SJSA1 (cell line): ENCODE results near the gene BLCAP. TPM values are rescaled to one million over a fixed set of nuclear protein-coding genes. Genes with fewer than 3 reads are reported as not detected.
"Not testable (repeated sequence)": the region's sequence is repeated elsewhere in the genome, so short reads cannot be mapped to it uniquely, and the experiment has no call there.

Experiments used
- DNase-seq, 2 experiments: peaks; one replicate each; pipeline ENCODE4 v3.0.0-alpha.2; 2015 to 2020; ENCODE audit warnings: low spot score in 2 of 2, low read depth in 1 of 2
- H3K27ac ChIP-seq: fragments of 250-450 bp; sonication (Bioruptor Pico); 2 replicates; pipeline ENCODE4 v1.5.1; 2020; ENCODE audit warnings: mild to moderate bottlenecking, moderate library complexity
- H3K27me3 ChIP-seq: fragments of 250-450 bp; sonication (Bioruptor Pico); replicated peaks from 2 replicates; pipeline ENCODE4 v1.5.1; 2020; ENCODE audit warnings: mild to moderate bottlenecking, moderate library complexity
- H3K36me3 ChIP-seq: fragments of 250-450 bp; sonication (Bioruptor Pico); 2 replicates; pipeline ENCODE4 v1.5.1; 2020; ENCODE audit warnings: mild to moderate bottlenecking
- H3K4me1 ChIP-seq: fragments of 250-450 bp; sonication (Bioruptor Pico); replicated peaks from 2 replicates; pipeline ENCODE4 v1.6.1; 2021; ENCODE audit warnings: mild to moderate bottlenecking
- H3K4me3 ChIP-seq: fragments of 250-450 bp; sonication (Bioruptor Pico); 2 replicates; pipeline ENCODE4 v1.5.1; 2020; ENCODE audit warnings: mild to moderate bottlenecking
- H3K9me3 ChIP-seq: fragments of 250-450 bp; sonication (Bioruptor Pico); replicated peaks from 2 replicates; pipeline ENCODE4 v1.5.1; 2020; ENCODE audit warnings: mild to moderate bottlenecking
- total RNA-seq: library from RNA; depleted of rRNA; stranded (reverse); fragments of >200 nt; shearing (Covaris generic); gene quantifications from 2 replicates; pipeline ENCODE4 v1.2.3, GENCODE V29; 2014

Gene BLCAP
- total RNA-seq, 1 experiment from 2014 or later, result 102 TPM

DNA sequence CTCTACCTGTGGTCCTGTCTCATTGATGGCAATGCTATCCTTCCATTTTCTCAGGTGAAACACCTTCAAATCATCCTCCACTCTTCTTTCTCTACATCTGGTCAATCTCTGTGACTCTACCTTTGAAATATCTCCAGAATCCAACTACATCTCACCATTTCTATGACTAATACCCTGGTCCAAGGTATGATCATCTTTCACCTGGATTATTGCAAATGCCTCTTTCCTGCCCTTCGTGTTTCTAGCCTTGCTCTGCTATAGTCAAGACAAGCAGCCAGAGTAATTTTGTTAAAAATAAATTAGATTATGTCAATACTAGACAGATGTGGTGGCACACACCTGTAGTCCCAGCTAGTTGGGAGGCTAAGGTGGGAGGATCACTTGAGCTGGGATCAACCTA, 17.8 kb upstream of the BLCAP start:
- no peak for DNase-seq
- H3K27ac ChIP-seq, result no peak overlapping the region
- no peak overlapping the region for H3K4me3 ChIP-seq
- H3K9me3 ChIP-seq, result no peaks in the 10 kb centered on the region
- 0 out of 2 replicates have a peak, but pooled peaks cover 7% of the 10 kb centered on the region for H3K27me3 ChIP-seq
- peaks cover 4% of the 10 kb centered on the region for H3K4me1 ChIP-seq
- no peaks in the 10 kb centered on the region for H3K36me3 ChIP-seq

DNA sequence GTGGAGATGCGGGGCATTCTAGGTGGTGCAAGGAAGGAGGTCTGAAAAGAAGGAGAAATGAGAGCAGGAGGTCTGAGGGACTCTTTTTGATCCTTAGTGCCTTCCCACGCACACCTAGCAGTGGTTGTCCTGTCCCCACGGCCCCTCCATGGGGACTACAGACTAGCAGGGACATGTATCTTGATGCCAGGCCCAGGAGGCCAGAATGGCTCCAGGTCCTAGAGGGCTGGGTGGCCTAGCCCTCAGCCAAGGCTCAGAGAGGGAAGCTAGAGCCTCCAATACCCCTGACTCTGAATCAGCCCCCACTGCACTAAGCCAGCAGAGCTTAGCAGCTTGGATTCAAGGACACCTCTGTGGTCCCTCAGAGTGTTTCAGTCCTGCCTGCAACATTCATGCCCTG, 16.7 kb upstream of the BLCAP start:
- H3K4me3 ChIP-seq, result no peak overlapping the region
- H3K27ac ChIP-seq, result no peak overlapping the region
- 0 out of 2 replicates have a peak, but pooled peaks cover 5% of the 10 kb centered on the region for H3K27me3 ChIP-seq
- no peaks in the 10 kb centered on the region for H3K36me3 ChIP-seq
- DNase-seq, result peak in 1 of 2 experiments; percentile 25
- peaks cover 4% of the 10 kb centered on the region for H3K4me1 ChIP-seq
- H3K9me3 ChIP-seq, result no peaks in the 10 kb centered on the region

DNA sequence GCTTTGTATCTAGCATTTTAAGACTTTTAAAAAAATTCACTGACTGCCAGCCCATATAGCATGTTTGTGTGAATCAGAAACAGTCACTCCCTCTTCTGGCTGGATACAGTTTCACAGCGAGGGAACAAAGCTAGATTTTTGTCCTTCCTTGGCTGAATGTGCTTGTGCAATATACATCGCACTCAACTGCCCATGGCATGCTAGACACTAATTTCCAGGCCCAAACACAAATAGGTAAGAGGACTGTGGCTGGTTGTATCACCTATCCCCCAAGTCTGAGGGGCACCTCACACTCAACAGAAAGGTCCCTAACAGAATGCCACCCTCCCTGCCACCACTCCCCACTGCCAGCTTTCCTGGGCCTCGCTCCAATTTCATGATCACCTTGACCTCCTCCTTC, 16.2 kb upstream of the BLCAP start:
- H3K27ac ChIP-seq, result no peak overlapping the region
- peak in 1 of 2 experiments; percentile 17 for DNase-seq
- H3K27me3 ChIP-seq, result 0 out of 2 replicates have a peak, but pooled peaks cover 5% of the 10 kb centered on the region
- no peak overlapping the region for H3K4me3 ChIP-seq
- no peaks in the 10 kb centered on the region for H3K36me3 ChIP-seq
- peaks cover 4% of the 10 kb centered on the region for H3K4me1 ChIP-seq
- no peaks in the 10 kb centered on the region for H3K9me3 ChIP-seq

DNA sequence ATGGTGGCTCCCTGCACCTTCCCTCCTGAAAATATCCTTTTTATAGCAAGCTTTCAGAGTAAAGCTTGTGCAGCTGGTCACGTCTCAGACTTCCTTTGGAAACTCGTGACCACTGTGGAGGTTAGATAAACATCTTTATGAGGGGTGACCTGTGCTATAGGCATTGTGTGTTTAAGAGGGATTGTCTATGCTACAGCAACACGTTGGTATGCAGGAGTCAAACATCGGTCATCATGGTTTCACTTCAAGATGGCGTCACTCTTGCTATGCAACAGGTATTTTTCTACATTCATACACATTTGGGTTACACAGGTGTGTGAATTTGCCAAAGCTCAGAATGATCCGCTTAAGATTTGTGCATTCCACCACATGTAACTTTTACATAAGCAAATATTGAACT, 14.6 kb upstream of the BLCAP start:
- DNase-seq, result peak in 1 of 2 experiments; percentile 11
- Histone ChIP-seq H3K4me3 (no peak overlapping the region), H3K36me3 (no peaks in the 10 kb centered on the region), H3K9me3 (no peaks in the 10 kb centered on the region), H3K27me3 (0 out of 2 replicates have a peak, but pooled peaks cover 5% of the 10 kb centered on the region), H3K4me1 (peaks cover 4% of the 10 kb centered on the region), H3K27ac (no peak overlapping the region)

DNA sequence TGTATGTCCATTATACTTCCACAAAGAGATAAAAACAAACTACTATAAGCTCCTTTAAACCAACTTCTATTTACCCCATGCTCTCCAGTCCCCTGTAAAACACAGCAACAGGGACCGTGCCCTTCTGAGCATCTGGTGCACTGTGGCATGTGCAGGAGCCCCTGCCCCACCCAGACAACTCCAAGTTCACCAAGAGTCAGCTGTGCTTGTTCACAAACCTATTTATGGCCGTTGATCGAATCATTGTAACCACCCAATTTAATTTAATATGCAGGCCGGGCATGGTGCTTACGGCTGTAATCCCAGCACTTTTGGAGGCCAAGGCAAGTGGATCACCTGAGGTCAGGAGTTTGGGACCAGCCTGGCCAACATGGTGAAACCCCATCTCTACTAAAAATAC, 13.7 kb upstream of the BLCAP start:
- Histone ChIP-seq H3K27ac (no peak overlapping the region), H3K36me3 (no peaks in the 10 kb centered on the region), H3K4me3 (no peak overlapping the region), H3K9me3 (no peaks in the 10 kb centered on the region), H3K27me3 (0 out of 2 replicates have a peak, but pooled peaks cover 5% of the 10 kb centered on the region), H3K4me1 (peaks cover 4% of the 10 kb centered on the region)
- peak in 1 of 2 experiments; percentile 12 for DNase-seq

DNA sequence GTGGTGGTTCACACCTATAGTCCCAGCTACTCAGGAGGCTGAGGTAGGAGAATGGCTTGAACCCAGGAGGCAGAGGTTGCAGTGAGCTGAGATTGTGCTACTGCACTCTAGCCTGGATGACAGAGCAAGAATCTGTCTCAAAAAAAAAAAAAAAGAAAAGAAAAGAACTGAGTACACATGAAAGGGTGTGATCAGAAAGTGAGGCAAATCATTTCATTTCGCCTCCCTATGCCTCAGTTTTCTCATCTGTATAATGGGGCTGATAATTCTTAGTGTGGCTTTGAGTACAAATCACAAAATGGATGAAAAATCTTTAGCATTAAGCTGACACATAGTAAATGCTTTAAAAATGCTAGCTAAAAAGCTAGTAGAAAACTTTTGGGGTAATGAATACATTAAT, 13.2 kb upstream of the BLCAP start:
- not testable (repeated sequence) for H3K9me3 ChIP-seq, DNase-seq

DNA sequence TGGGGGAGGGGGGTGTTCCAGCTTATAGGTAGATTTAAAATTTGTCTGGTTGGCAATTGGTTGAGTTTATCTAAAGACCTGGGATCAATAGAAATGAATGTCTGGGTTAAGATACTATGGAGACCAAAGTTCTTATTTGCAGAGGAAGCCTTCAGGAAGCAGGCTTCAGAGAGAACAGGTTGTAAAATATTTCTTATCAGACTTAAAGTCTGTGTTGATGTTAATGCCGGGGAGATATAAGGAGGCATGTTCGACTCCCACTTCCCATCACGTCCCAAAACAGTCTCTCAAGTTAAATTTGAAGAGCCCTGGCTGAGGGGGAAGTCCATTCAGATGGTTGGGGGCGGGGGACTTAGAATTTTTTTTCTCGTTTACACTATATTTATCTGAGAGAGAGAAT, 12.3 kb upstream of the BLCAP start:
- no peaks in the 10 kb centered on the region for H3K36me3 ChIP-seq
- H3K4me1 ChIP-seq, result peaks cover 4% of the 10 kb centered on the region
- 0 out of 2 replicates have a peak, but pooled peaks cover 5% of the 10 kb centered on the region for H3K27me3 ChIP-seq
- DNase-seq, result peak in 1 of 2 experiments; percentile 16
- H3K9me3 ChIP-seq, result no peaks in the 10 kb centered on the region
- H3K4me3 ChIP-seq, result no peak overlapping the region
- no peak overlapping the region for H3K27ac ChIP-seq

More for the DNA sequence above, 13.2 kb upstream of the BLCAP start:
- H3K27ac ChIP-seq, H3K4me1 ChIP-seq, H3K27me3 ChIP-seq, H3K36me3 ChIP-seq, H3K4me3 ChIP-seq: not testable (repeated sequence)

DNA sequence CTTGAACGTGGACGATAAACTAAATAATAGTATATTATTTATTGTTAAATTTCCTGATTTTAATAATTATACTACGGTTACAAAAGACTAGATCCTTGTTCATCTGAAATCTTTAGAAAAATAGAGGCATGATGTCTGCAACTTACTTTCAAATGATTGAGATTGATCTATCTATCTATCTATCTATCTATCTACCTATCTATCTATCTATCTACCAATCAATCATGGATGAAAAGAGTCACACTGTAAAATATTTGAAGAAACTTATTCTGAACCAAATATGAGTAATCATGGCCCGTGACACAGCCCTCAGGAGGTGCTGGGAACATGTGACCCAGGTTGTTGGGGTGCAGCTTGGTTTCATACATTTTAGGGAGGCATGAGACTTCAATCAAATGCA, 11.7 kb upstream of the BLCAP start:
- H3K36me3 ChIP-seq, result no peaks in the 10 kb centered on the region

DNA sequence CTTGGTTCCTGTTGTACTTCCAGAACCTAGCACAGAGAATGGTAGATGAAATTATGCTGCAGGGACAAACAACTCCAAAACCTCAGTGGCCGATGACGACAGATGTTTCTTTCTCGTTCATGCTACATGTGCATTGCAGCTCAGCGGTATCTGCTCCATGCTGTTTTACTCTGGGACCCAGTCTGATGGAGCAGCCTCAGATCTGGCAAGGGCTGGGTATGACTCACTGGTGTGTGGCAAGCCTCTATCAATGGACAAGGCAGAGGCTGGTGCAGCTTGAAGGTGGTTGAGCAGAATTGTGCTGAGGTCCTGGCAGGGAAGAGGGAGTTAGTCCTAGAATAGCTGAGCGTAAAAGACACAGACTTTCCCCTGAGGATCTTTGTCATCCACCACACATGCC, 10.3 kb upstream of the BLCAP start:
- Histone ChIP-seq H3K4me1 (peaks cover 10% of the 10 kb centered on the region), H3K4me3 (no peak overlapping the region), H3K27me3 (no peaks in the 10 kb centered on the region), H3K27ac (no peak overlapping the region), H3K36me3 (no peaks in the 10 kb centered on the region), H3K9me3 (no peaks in the 10 kb centered on the region)
- peak in 1 of 2 experiments; percentile 46 for DNase-seq

More for the DNA sequence above, 11.7 kb upstream of the BLCAP start:
- Histone ChIP-seq H3K4me1 (peaks cover 7% of the 10 kb centered on the region), H3K27ac (no peak overlapping the region), H3K9me3 (no peaks in the 10 kb centered on the region), H3K4me3 (no peak overlapping the region), H3K27me3 (0 out of 2 replicates have a peak, but pooled peaks cover 5% of the 10 kb centered on the region)
- peak in 1 of 2 experiments; percentile 5 for DNase-seq

DNA sequence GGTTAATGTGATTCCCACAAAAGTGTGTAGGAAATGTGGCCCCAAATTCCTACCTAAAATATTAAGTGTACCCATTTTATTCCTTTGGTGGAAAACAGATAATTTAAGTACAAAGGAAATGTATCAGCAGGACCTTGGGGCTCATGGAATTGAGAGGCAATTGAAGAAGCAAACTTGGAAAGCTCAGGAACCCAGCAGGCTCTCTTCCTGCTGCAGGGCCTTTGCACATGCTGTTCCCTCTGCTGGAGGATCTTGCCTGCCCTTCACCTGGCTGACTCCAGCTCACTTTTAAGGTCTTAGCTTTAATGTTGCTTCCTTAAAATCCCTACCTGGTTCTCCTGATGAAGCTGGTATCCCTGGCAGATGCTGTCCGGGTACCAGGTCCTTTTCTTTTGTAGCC, 9.8 kb upstream of the BLCAP start:
- no peaks in the 10 kb centered on the region for H3K27me3 ChIP-seq
- H3K36me3 ChIP-seq, result no peaks in the 10 kb centered on the region
- DNase-seq, result peak in 1 of 2 experiments; percentile 5
- peaks cover 10% of the 10 kb centered on the region for H3K4me1 ChIP-seq
- no peak overlapping the region for H3K27ac ChIP-seq
- no peak overlapping the region for H3K4me3 ChIP-seq
- H3K9me3 ChIP-seq, result no peaks in the 10 kb centered on the region

DNA sequence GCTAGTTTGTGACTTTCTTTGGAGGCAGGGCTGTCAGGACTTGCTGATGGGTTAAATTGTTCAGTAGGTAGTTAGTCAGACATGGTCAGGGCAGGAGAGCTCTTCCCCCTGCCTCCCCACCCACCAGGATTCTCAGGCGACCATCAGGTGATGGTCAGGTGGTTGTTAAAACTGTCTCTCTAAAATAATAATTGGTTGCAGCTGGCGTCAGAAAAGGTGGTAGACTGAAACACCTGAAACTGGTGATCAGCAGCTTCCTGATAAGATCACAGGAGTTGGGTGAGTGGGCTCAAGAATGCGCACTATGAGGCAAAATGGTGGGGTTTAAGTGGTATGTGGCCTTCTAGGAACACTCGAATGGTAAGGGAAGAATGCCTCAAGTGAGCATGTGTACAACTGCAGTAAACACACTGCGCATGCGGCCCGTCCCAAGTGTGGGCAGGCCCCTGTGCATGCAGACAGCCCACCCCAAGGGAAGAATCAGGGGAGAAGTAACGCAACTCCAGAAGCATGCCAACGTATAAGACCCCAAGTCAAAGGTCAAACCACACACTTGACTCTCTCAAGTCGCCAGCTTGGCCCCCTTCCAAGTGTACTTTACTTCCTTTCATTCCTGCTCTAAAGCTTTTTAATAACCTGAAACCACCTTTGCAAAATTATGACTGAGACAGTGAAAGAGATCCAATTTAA, 7.9 kb upstream of the BLCAP start:
- no peaks in the 10 kb centered on the region for H3K36me3 ChIP-seq
- H3K9me3 ChIP-seq, result no peaks in the 10 kb centered on the region
- no peaks in the 10 kb centered on the region for H3K27me3 ChIP-seq
- peak in 1 of 2 experiments; percentile 23 for DNase-seq
- no peak overlapping the region for H3K27ac ChIP-seq
- H3K4me3 ChIP-seq, result no peak overlapping the region
- H3K4me1 ChIP-seq, result 0 out of 2 replicates have a peak, but pooled peaks cover 6% of the 10 kb centered on the region

DNA sequence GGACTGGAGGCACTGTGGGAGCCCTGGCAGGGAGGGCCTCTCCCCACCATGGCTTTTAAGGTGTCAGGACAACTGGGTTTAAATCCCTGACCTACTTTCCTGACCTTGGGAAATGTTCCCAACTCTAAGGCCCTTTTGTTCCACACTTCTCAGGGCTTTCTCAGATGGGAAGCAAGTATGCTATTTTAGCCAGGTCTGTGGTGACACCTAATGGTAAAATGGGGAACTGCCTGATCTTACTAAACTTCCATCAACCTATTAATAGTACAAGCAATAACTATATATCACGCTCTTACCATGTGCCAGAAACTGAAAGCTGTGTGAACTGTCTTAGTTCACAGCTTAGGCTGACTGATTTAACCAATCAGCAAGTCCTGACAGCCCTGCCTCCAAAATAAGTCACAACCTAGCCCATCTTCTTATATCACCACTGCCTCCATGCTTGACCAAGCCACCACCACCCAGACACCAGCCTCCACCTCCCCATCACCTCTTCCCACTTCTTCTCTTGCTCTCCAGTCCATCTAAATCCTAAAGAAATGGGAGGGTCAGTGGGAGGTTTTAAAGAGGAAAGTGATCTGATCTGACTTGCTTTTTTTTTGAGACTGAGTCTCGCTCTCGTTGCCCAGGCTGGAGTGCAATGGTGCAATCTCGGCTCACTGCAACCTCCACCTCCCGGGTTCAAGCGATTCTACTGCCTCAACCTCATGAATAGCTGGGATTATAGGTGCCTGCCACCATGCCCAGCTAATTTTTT, 6.9 kb upstream of the BLCAP start:
- Histone ChIP-seq H3K27ac (no peak overlapping the region), H3K4me1 (0 out of 2 replicates have a peak, but pooled peaks cover 6% of the 10 kb centered on the region), H3K4me3 (no peak overlapping the region), H3K27me3 (no peaks in the 10 kb centered on the region), H3K9me3 (no peaks in the 10 kb centered on the region), H3K36me3 (no peaks in the 10 kb centered on the region)
- peak; percentile 55 to 74 for DNase-seq

DNA sequence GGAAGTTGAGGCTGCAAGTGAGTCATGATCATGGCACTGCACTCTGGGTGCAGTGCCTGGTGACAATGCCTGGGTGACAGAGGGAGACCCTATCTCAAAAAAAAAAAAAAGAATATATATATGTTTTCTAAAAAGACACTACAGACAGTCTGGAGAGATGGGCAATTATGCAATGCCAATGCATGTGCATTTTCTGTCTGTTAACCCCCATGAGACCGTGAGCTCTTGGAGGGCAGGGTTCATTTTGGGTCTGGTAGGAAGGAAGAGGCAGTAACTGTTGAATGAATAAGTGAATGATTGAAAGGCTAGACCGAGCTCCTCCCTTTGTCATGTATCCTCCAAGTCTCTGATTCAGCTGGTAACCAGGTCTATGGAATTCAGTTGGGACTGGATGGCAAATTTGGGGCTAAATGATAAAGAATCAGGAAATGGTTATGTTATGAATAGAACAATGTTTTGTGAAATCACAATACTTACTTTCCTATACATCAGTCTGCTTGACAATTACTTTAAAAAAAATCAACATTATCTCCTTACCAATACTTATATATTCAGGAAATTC, 5.6 kb upstream of the BLCAP start:
- Histone ChIP-seq H3K27ac (no peak overlapping the region), H3K27me3 (no peaks in the 10 kb centered on the region), H3K4me3 (no peak overlapping the region), H3K36me3 (no peaks in the 10 kb centered on the region), H3K9me3 (no peaks in the 10 kb centered on the region), H3K4me1 (peaks cover 18% of the 10 kb centered on the region)
- peak in 1 of 2 experiments; percentile 1 for DNase-seq

DNA sequence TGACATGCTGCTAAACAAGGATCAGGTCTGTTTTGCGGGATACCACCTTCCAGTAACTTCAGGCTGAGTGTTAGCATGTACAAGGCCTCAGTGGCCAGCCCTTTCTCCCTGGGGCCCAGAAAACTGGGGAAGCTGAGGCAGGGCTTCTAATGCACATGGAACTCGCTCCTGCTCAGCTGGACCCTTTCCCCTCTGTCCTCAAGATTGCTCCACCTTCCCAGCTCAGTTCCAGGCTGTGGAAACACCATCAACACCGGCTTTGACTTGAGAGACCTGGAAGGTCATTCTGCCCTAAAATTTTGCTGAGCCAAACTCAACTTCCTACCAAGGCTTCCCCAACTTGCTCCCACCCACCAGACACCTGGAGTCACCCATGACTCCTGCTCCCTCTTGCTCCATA, 4.2 kb upstream of the BLCAP start:
- peaks cover 5% of the 10 kb centered on the region for H3K36me3 ChIP-seq
- H3K27me3 ChIP-seq, result no peaks in the 10 kb centered on the region
- H3K9me3 ChIP-seq, result no peaks in the 10 kb centered on the region
- peak in 1 of 2 experiments; percentile 23 for DNase-seq
- no peak overlapping the region for H3K4me3 ChIP-seq
- peaks cover 21% of the 10 kb centered on the region for H3K4me1 ChIP-seq
- no peak overlapping the region for H3K27ac ChIP-seq
